ENCODE results near the gene EXOC8. TPM values are rescaled to one million over a fixed set of nuclear protein-coding genes. Genes with fewer than 3 reads are reported as not detected.

The EXOC8 gene
- total and polyA plus RNA-seq, 2 experiments from 2014 or later = 4.9 to 12.6 TPM

DNA sequence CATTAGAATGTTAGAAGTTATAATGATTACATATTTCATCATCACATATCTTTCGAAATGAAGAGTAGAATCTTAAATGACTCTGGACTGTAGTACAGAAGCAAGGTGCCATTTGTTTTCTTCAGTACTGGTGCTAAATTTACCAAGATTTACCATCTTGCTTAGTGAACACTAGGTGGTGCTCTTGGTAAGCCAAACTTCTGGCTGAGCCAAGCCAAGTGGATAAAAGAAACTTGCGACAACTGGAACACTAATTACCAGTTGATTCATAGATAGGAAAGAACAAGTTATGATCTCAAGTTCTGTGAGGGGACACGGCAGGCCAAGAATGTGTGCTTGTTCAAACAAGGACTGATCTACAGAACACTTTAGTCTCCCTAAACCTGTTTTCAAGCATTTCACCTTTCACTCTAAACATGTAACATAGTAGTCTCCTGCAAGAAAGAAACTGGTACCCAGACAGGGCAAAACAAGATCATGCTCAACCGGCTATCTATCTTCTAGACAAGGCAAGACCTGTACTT lies 20.2 kb upstream of the EXOC8 start:
- peak; percentile 70 for TF ChIP-seq CTCF (IDR thresholded peaks at IDR 0.05; ENCODE audit: low read depth, low read length)
- Histone ChIP-seq H3K36me3 (no peaks in the 10 kb centered on the region), H3K4me1 (ENCODE audit: low read depth) (no peaks in the 10 kb centered on the region), H3K27me3 (no peaks in the 10 kb centered on the region), H3K4me3 (no peak overlapping the region), H3K9me3 (ENCODE audit: low read depth) (no peaks in the 10 kb centered on the region), H3K27ac (peak overlapping the region; percentile 25)
- peak; percentile 72 to 79 for DNase-seq (ENCODE audit: low read depth in 1 of 2, low spot score in 1 of 2)

DNA sequence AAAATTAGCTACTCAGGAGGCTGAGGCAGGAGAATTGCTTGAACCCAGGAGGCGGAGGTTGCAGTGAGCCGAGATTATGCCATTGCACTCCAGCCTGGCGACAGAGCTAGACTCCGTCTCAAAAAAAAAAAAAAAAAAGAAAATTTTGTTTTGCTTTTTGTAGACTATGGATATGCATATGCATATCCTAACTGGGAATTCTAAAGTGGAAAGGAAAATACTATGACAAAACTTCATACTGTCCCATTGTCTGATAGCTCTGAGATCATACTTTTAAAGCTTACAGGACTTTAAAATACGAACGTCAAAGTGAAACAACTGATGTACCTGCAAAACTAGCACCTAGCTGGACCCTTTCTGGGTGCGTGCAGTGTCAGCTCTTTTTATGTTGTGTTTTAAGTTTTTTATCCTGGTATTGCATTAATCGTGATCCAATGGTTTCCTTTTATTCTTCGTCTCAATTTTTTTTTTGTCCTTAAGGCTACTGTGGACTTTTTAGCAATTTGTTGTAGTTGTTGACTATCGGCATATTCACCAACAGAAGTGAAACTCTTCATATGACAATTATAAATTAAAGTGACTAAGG lies 19.6 kb upstream of the EXOC8 start:
- H3K4me3 ChIP-seq = no peak overlapping the region
- no peak for TF ChIP-seq CTCF (IDR thresholded peaks at IDR 0.05; ENCODE audit: low read depth, low read length)
- H3K9me3 ChIP-seq (ENCODE audit: low read depth) = no peaks in the 10 kb centered on the region
- H3K27me3 ChIP-seq = no peaks in the 10 kb centered on the region
- DNase-seq (ENCODE audit: low read depth in 1 of 2, low spot score in 1 of 2) = no peak
- H3K4me1 ChIP-seq (ENCODE audit: low read depth) = no peaks in the 10 kb centered on the region
- H3K27ac ChIP-seq = no peak overlapping the region
- H3K36me3 ChIP-seq = peaks cover 4% of the 10 kb centered on the region

DNA sequence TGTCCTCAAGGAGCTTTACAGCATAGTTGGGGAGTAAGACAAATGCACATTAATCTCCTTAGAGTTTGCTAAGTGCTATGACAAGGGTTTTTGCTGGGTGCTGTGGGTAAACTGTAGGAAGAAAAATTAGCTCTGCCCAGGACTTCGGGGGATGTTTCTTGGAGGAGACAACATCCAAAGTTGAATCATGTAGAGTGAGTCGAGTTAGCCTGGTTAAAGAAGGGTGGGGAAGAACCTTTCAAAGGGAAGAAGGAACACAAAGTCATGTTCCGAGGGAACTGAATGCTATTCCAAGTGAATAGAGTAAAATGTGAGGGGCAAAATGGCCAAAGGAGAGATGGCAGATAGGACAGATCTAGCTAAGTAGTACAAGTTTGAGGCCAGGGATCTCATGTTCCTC lies 17.5 kb upstream of the EXOC8 start:
- Histone ChIP-seq H3K27ac (peak overlapping the region; percentile 3), H3K27me3 (no peaks in the 10 kb centered on the region), H3K36me3 (peaks cover 16% of the 10 kb centered on the region), H3K4me3 (no peak overlapping the region), H3K9me3 (ENCODE audit: low read depth) (no peaks in the 10 kb centered on the region), H3K4me1 (ENCODE audit: low read depth) (no peaks in the 10 kb centered on the region)
- no peak for DNase-seq (ENCODE audit: low read depth in 1 of 2, low spot score in 1 of 2)
- TF ChIP-seq CTCF (IDR thresholded peaks at IDR 0.05; ENCODE audit: low read depth, low read length) = no peak

GRCh38 chr1:231354330-231355020 lies 16.8 kb upstream of the EXOC8 start:
- peak in 1 of 2 donors; percentile 70 for DNase-seq (ENCODE audit: low read depth in 1 of 2, low spot score in 1 of 2)
- no peaks in the 10 kb centered on the region for H3K9me3 ChIP-seq (ENCODE audit: low read depth)
- no peak overlapping the region for H3K4me3 ChIP-seq
- no peaks in the 10 kb centered on the region for H3K4me1 ChIP-seq (ENCODE audit: low read depth)
- peaks cover 16% of the 10 kb centered on the region for H3K36me3 ChIP-seq
- no peak for TF ChIP-seq CTCF (IDR thresholded peaks at IDR 0.05; ENCODE audit: low read depth, low read length)
- no peak overlapping the region for H3K27ac ChIP-seq
- no peaks in the 10 kb centered on the region for H3K27me3 ChIP-seq

DNA sequence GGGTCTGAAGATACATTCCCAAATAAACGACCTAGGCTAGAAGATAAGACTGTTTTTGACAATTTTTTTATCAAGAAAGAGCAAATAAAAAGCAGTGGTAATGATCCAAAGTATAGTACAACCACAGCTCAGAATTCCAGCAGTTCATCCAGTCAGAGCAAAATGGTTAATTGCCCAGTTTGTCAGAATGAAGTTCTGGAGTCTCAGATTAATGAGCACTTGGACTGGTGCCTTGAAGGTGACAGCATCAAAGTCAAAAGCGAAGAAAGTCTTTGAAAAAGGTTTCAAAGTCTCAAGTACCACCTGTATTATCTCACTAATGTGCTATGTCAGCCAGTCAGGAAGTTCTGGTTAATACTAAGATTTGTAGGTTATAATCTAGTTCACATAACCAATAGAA lies 15.4 kb upstream of the EXOC8 start:
- Histone ChIP-seq H3K9me3 (ENCODE audit: low read depth) (no peaks in the 10 kb centered on the region), H3K4me1 (ENCODE audit: low read depth) (no peaks in the 10 kb centered on the region), H3K27ac (no peak overlapping the region), H3K36me3 (peaks cover 17% of the 10 kb centered on the region), H3K4me3 (no peak overlapping the region), H3K27me3 (no peaks in the 10 kb centered on the region)
- no peak for TF ChIP-seq CTCF (IDR thresholded peaks at IDR 0.05; ENCODE audit: low read depth, low read length)
- no peak for DNase-seq (ENCODE audit: low read depth in 1 of 2, low spot score in 1 of 2)

All from cardiac muscle cell (in vitro differentiated cells and primary cell).